GM12872 (cell line): ENCODE measurements around the gene FXYD4.

ENCODE experiments used
- CTCF ChIP-seq: IDR thresholded peaks from 3 replicates; pipeline ENCODE4 v1.5.1; 2011; ENCODE audit warnings: low read depth, mild to moderate bottlenecking, low read length, moderate library complexity; ENCODE audit not compliant: insufficient read depth

The FXYD4 gene

GRCh38 chr10:43396928-43397624 is 25.6 kb downstream of the FXYD4 start:
- TF ChIP-seq CTCF, result no peak

GRCh38 chr10:43398939-43399319 is 27.5 kb downstream of the FXYD4 start:
- TF ChIP-seq CTCF, result no peak

- TF ChIP-seq CTCF, result no peak
These were observed 28.2 kb downstream of the FXYD4 start for GRCh38 chr10:43399320-43400310.

GRCh38 chr10:43401627-43402026 is 30.2 kb downstream of the FXYD4 start:
- no peak for TF ChIP-seq CTCF

GRCh38 chr10:43402176-43402575 is 30.7 kb downstream of the FXYD4 start:
- TF ChIP-seq CTCF, result no peak

- no peak for TF ChIP-seq CTCF
These were observed 31.5 kb downstream of the FXYD4 start for GRCh38 chr10:43402880-43403452.
